Measurements from ENCODE around the gene FBN3.

FBN3 gene

DNA sequence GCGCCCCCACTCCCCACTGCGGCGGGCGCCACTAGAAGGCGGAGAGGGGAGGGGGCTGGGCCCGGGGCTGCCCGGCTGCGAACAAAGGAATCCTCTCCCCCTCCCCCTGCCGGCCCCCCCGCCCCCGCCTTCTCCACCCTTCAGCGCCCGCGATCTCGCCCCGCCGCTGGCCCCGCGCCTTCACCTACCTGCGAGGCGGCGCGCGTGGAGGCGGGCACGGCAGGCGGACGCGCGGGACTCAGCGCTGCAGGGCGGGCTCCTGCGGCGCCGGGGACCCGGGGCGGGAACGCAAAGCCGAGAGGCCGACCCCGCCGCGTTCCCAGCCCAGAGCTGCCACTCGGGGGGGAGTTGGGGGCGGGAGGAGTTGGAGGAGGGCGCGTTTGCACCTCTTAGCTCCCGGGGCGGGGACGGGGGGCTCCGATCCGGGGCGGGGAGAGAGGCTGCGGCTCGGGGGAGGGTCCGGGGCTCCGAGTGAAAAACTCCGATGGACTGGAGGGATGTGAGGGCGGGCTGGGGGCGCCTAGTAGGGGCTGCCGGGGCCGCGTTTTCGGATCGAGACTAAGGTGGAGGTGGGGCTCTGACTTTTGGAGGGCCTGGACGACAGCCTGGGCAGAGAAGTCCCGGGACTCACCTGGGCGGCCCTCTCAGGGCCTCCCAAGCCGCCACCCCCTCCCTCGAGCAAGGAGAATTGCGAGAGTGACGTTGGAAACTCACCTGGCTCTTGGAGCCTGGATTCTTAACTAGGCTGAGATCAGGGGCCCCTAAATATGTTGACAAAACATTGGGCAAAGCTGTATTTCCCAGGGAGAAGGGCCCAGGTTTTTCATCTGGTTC, at the start of gene FBN3:
TSS of gene FBN3 (minus strand) at position 332 of the 834 bp plus-strand sequence. CDS start 2,112 bp downstream, outside the sequence.
- no peak for DNase-seq (ENCODE audit: low read depth)
- TF ChIP-seq, protein P1, sequence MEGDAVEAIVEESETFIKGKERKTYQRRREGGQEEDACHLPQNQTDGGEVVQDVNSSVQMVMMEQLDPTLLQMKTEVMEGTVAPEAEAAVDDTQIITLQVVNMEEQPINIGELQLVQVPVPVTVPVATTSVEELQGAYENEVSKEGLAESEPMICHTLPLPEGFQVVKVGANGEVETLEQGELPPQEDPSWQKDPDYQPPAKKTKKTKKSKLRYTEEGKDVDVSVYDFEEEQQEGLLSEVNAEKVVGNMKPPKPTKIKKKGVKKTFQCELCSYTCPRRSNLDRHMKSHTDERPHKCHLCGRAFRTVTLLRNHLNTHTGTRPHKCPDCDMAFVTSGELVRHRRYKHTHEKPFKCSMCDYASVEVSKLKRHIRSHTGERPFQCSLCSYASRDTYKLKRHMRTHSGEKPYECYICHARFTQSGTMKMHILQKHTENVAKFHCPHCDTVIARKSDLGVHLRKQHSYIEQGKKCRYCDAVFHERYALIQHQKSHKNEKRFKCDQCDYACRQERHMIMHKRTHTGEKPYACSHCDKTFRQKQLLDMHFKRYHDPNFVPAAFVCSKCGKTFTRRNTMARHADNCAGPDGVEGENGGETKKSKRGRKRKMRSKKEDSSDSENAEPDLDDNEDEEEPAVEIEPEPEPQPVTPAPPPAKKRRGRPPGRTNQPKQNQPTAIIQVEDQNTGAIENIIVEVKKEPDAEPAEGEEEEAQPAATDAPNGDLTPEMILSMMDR (conservative IDR thresholded peaks at IDR 0.05; ENCODE audit: low read length) = no peak
- no peak within 1 kb of the TSS for H3K4me3 ChIP-seq (ENCODE audit: low read length)

DNA sequence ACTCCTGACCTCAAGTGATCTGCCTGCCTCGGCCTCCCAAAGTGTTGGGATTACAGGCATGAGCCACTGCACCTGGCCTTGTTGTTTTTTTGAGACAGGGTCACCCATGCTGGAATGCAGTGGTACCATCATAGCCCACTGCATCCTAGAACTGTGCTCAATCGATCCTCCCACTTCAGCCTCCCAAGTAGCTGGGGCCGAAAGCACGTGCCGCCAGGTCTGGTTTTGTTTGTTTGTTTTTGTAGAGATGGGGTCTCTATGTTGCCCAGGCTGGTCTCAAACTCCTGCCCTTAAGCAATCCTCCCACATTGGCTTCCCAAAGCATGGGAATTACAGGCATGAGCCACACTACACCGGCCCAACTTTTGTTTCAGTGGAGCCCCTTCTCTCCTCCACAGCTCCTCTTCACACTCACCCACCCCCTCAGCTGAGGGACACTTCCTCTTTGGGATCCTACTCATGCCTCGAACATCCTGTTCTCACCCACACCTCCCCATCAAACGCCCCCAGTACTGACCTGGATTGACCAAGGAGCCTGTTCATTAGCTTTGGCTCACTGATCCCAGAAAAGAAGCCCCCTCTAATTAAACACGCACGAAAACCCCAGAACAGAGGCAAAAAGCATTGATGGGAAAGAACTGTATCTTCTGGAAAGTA, 47.0 kb upstream of the FBN3 start:
- no peak for DNase-seq (ENCODE audit: low read depth)
- TF ChIP-seq, protein P1 (conservative IDR thresholded peaks at IDR 0.05; ENCODE audit: low read length) = no peak
- no peak overlapping the region for H3K4me3 ChIP-seq (ENCODE audit: low read length)

DNA sequence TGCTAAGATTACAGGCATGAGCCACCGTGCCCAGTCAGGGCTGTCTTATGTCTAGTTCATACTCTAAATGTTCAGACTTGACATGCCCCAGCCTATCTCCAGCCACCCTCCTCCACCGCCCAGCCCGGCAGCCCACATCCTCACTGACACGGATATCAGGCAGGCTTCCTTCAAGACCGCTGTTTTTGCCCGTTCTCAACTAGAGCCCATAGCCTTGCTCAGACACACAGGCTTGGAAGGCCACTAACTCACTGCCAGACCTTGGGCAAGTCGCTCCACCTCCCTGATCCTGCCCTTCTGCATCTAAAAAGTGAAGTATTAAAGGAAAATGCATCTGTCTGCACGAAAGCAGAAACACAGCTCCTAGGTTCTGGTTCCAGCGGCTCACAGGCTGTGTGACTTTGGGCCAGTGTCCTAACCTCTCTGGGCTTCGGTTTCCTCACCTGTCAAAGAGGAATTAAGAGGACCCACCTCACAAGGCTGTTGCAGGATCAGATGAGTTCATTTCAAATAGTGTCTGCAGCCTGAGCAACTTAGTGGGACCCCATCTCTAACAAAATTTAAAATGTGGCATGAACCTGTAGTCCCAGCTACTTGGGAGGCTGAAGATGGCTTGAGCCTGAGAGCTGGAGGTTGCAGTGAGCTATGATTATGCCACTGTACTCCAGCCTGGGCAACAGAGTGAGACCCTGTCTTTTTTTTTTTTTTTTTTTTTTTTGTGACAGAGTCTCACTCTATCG, 45.3 kb upstream of the FBN3 start:
- DNase-seq (ENCODE audit: low read depth) = no peak
- TF ChIP-seq, protein P1 (conservative IDR thresholded peaks at IDR 0.05; ENCODE audit: low read length) = no peak
- H3K4me3 ChIP-seq (ENCODE audit: low read length) = no peak overlapping the region

DNA sequence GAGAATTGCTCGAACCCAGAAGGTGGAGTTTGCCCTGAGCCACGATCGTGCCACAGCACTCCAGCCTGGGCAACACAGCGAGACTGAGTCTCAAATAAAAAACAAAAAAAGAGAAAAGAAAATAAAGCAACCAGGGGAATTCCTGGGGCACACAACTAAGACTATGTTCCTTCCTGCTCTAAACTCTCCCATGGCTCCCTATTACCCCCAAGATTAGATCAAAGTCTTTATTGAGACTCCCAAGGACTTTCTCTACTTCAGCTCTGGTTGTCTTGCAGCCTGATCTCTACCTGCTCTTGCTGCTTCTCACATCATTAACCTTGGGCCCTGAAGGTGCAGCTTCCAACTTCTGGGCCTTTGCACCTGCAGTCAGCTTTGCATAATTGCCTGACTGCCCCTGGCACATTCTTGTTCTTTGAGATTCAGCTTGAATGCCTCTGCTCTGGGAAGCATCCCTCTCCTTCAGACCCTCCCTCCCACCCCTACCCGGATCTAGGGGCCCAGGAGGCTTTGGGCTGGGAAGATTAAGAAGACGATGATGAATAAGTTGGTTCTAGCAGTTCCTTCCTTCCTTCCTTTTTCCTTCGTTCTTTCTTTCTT, 42.9 kb upstream of the FBN3 start:
- no peak overlapping the region for H3K4me3 ChIP-seq (ENCODE audit: low read length)
- no peak for DNase-seq (ENCODE audit: low read depth)
- TF ChIP-seq, protein P1 (conservative IDR thresholded peaks at IDR 0.05; ENCODE audit: low read length) = no peak

DNA sequence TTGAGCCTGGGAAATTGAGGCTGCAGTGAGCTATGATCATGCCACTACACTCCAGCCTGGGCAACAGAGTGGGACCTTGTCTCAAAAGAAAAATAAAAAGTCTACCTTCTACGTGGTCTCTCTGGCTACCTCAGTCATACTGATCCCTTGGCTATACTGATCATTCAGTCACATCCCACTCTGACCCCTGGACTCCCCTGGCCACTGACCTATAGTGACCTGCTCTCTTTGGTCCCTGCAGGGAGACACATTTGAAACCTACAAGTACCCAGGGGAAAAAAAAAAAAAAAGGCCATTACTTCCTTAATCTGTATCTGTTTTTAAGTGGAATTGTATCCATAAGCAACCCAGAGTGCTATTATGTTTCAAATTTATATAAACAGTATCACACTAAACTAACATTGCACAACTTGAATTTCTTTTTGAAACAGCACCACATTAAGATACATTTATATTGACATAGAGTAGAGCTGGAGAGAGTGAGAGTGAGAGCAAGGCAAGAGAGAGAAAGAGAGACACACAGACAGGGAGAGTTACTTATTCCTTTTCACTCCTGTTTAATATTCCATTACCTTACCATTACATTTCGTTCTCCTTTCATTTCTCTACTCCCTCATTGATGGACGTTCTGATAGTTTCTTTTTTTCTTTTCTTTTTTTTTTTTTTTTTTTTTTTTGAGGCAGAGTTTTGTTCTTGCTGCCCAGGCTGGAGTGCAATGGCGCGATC, 36.1 kb upstream of the FBN3 start:
- TF ChIP-seq, protein P1 (conservative IDR thresholded peaks at IDR 0.05; ENCODE audit: low read length) = no peak
- no peak for DNase-seq (ENCODE audit: low read depth)
- no peak overlapping the region for H3K4me3 ChIP-seq (ENCODE audit: low read length)

DNA sequence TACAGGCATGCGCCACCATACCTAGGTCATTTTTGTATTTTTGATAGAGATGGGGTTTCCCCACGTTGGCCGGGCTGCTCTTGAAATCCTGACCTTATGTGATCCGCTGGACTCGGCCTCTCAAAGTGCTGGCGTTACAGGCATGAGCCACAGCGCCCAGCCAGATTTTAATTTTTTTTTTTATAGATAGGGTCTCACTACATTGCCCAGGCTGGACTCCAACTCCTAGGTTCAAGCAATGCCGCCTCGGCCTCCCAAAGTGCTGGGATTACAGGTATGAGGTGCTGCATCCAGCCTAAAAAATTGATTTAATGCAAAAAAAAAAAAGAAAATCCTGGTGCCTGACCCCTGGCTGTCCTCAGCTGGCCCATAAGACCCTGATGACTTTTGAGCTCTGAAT, 34.9 kb upstream of the FBN3 start:
- TF ChIP-seq, protein P1 (conservative IDR thresholded peaks at IDR 0.05; ENCODE audit: low read length) = no peak

More for the DNA sequence above, 34.9 kb upstream of the FBN3 start:
- DNase-seq (ENCODE audit: low read depth) = no peak
- H3K4me3 ChIP-seq (ENCODE audit: low read length) = no peak overlapping the region

Measured in AG10803 (cell line).